HepG2 (cell line): Measurements from ENCODE around the gene TLL2. TPM values are rescaled to one million over a fixed set of nuclear protein-coding genes. Genes with fewer than 3 reads are reported as not detected.

Experiments
- ATAC-seq: fragments of 200-7000 bp; cut with Tn5 transposase; 3 replicates; pipeline ENCODE4 v1.9.1; 2020; ENCODE audit warnings: mild to moderate bottlenecking, moderate library complexity
- BruUV-seq: library from RNA; stranded (reverse); fragments of 400-500 nt; replicated peaks from 2 replicates; lab custom pipeline; 2021; lab: Mats Ljungman, UMichigan
- CTCF ChIA-PET: fragments of 300-600 bp; formaldehyde crosslinking; extraction: SDS; loops from one replicate; lab custom pipeline; 2021; ENCODE audit warnings: low total read pairs, inconsistent platforms, low intra/inter-chr PET ratio; lab: Yijun Ruan, JAX
- POLR2A ChIA-PET: fragments of 350-600 bp; sonication (Branson Sonifier 250); formaldehyde crosslinking; loops from one replicate; lab custom pipeline; 2020; ENCODE audit warnings: antibody characterized with exemption, inconsistent platforms; lab: Yijun Ruan, JAX
- DNase-seq: peaks from one replicate; pipeline ENCODE4 v3.0.0-alpha.2; 2015; ENCODE audit warnings: low spot score
- FAIRE-seq: peaks from 3 replicates; lab custom pipeline; 2011; peaks lifted over from hg19 to GRCh38; lab: Jason Lieb, UNC
- H2AFZ ChIP-seq: one replicate; pipeline ENCODE4 v1.6.1; 2011; ENCODE audit warnings: low read length, inconsistent platforms
- H3K27ac ChIP-seq: fragments of 300-600 bp; 3 replicates; pipeline ENCODE4 v1.8.0; 2011; ENCODE audit warnings: mixed run types, mild to moderate bottlenecking, mixed read lengths, low read length, inconsistent platforms; ENCODE audit not compliant: insufficient read depth; ENCODE audit errors: extremely low read length
- H3K27me3 ChIP-seq, 2 experiments: fragments of 200-600 bp in 1 of 2; 2 replicates in 1 of 2; 3 replicates in 1 of 2; pipeline versions ENCODE4 v1.6.0 to v1.8.0; 2011; ENCODE audit warnings: low read length in 2 of 2, mild to moderate bottlenecking in 2 of 2, moderate library complexity in 2 of 2, inconsistent platforms in 1 of 2; ENCODE audit not compliant: insufficient read depth in 2 of 2, control insufficient read depth in 1 of 2
- H3K36me3 ChIP-seq, 2 experiments: fragments of 200-600 bp in 1 of 2; replicated peaks in 1 of 2; 2 replicates in 1 of 2; 3 replicates in 1 of 2; pipeline versions ENCODE4 v1.5.1 to v1.8.0; 2011; ENCODE audit warnings: low read length in 2 of 2, inconsistent platforms in 1 of 2; ENCODE audit not compliant: insufficient read depth in 2 of 2, control insufficient read depth in 1 of 2
- H3K4me1 ChIP-seq: 2 replicates; pipeline ENCODE4 v1.5.1; 2012; ENCODE audit warnings: low read length, inconsistent platforms; ENCODE audit not compliant: insufficient read depth
- H3K4me2 ChIP-seq: 2 replicates; pipeline ENCODE4 v1.6.0; 2011; ENCODE audit warnings: low read depth, low read length, inconsistent platforms
- H3K4me3 ChIP-seq, 3 experiments: fragments of 200-600 bp in 1 of 3; sonication (generic), shearing (Covaris generic) in 1 of 3; replicated peaks in 1 of 3; 2 replicates each; pipeline ENCODE4 v1.5.1; 2011 to 2016; ENCODE audit warnings: low read length in 3 of 3, inconsistent platforms in 2 of 3, low read depth in 2 of 3, mild to moderate bottlenecking in 2 of 3, control low read depth in 1 of 3, mixed read lengths in 1 of 3; ENCODE audit not compliant: insufficient read depth in 1 of 3
- H3K79me2 ChIP-seq: one replicate; pipeline ENCODE4 v1.6.1; 2011; ENCODE audit warnings: low read length, inconsistent platforms; ENCODE audit not compliant: insufficient read depth
- H3K9ac ChIP-seq: 2 replicates; pipeline ENCODE4 v1.6.0; 2011; ENCODE audit warnings: mild to moderate bottlenecking, low read depth, low read length, inconsistent platforms; ENCODE audit not compliant: insufficient read depth
- H3K9me3 ChIP-seq: 2 replicates; pipeline ENCODE4 v1.5.1; 2012; ENCODE audit warnings: mild to moderate bottlenecking, low read length
- H4K20me1 ChIP-seq: 2 replicates; pipeline ENCODE4 v1.6.0; 2011; ENCODE audit warnings: inconsistent platforms, mild to moderate bottlenecking, low read length, moderate library complexity; ENCODE audit not compliant: insufficient read depth
- MTA1 ChIP-seq: sonication (generic); formaldehyde crosslinking; IDR thresholded peaks from 2 replicates; pipeline ENCODE4 v1.4.0; 2020; ENCODE audit warnings: missing genetic modification reagents, mild to moderate bottlenecking, borderline replicate concordance
- RBM22 ChIP-seq: fragments of 200-400 bp; formaldehyde crosslinking; optimal IDR thresholded peaks from 2 replicates; pipeline ENCODE3; 2017; ENCODE audit warnings: mild to moderate bottlenecking, low read length, moderate library complexity
- TFDP2 ChIP-seq: sonication (generic); formaldehyde crosslinking; IDR thresholded peaks from 2 replicates; pipeline ENCODE4 v1.4.0; 2020; ENCODE audit warnings: missing genetic modification reagents
- ZGPAT ChIP-seq: IDR thresholded peaks from 2 replicates; pipeline ENCODE4 v1.6.1; 2016; ENCODE audit warnings: mild to moderate bottlenecking
- WGBS: methylation state at CpG from one replicate; pipeline ENCODE4 v1.1.6; 2017; ENCODE audit warnings: low lambda C conversion rate; 5-methylcytosine and 5-hydroxymethylcytosine counted together
- in situ Hi-C: cut with HindIII; loops from 2 replicates; pipeline ENCODE4 v1.10.0; 2017; ENCODE audit warnings: low pct_unique_long_range_greater_than_20kb; ENCODE audit not compliant: extremely low pct_ligation_motif_present
- intact Hi-C: fragments of 100-400 bp; cut with micrococcal nuclease; formaldehyde crosslinking; loops from one replicate; pipeline ENCODE4 v1.10.0; 2022; ENCODE audit not compliant: unreplicated experiment
- polyA plus RNA-seq, 8 experiments: library from polyadenylated mRNA; depleted of rRNA in 3 of 8; stranded (reverse) in 7 of 8; unstranded in 1 of 8; fragments of >200 nt; fragmentation: Illumina TruSeq in 4 of 8; extraction: Trizol in 4 of 8; gene quantifications; 2 replicates each; pipeline versions ENCODE4 v1.2.1 to v1.2.3, GENCODE V29; 2011 to 2016; ENCODE audit warnings: low read depth in 4 of 8, missing spikeins in 1 of 8, mixed read lengths in 1 of 8; ENCODE audit not compliant: insufficient read depth in 1 of 8
- total RNA-seq, 5 experiments: library from RNA; depleted of rRNA; stranded (reverse); fragments of >200 nt; fragmentation: Illumina TruSeq; extraction: Trizol; gene quantifications; 2 replicates each; pipeline ENCODE4 v1.2.3, GENCODE V29; 2016; ENCODE audit warnings: low read depth in 1 of 5

The TLL2 gene
- total and polyA plus RNA-seq, 2 of the 13 experiments (the other 11 are each of a cell fraction or from before 2014, with no cell fraction given) = 0.09 TPM; not detected in 1

GRCh38 chr10:96540240-96540639, 26.5 kb upstream of the TLL2 start:
- no peak overlapping the region for H3K4me3 ChIP-seq
- DNase-seq (no peak), ATAC-seq (no peak), FAIRE-seq (no peak)
- H3K36me3 ChIP-seq = peaks cover 3 to 40% of the 10 kb centered on the region in 2 experiments
- no TSS peak for BruUV-seq
- H2AFZ ChIP-seq = no peak overlapping the region
- H4K20me1 ChIP-seq = 0 out of 2 replicates have a peak, but pooled peaks cover 8% of the 10 kb centered on the region
- no peak overlapping the region for H3K4me2 ChIP-seq
- CTCF ChIA-PET = no interaction called here
- no peak overlapping the region for H3K9ac ChIP-seq
- no peak overlapping the region for H3K27ac ChIP-seq
- no peaks in the 10 kb centered on the region; a peak in 1 of 5 replicates for H3K27me3 ChIP-seq
- TF ChIP-seq RBM22 = peak; percentile 17
- no peak for TF ChIP-seq TFDP2
- in situ Hi-C loops = no loop called here
- WGBS = 98% methylated on average over 3 of the region's 3 CpGs
- POLR2A ChIA-PET = no interaction called here
- intact Hi-C loops = no loop called here
- peaks cover 5% of the 10 kb centered on the region; the same call in 1 of the 2 replicates for H3K4me1 ChIP-seq
- no peaks in the 10 kb centered on the region for H3K9me3 ChIP-seq
- peaks cover 6% of the 10 kb centered on the region for H3K79me2 ChIP-seq

GRCh38 chr10:96538683-96539082, 25.0 kb upstream of the TLL2 start:
- Histone ChIP-seq H3K36me3 (peaks cover 3 to 32% of the 10 kb centered on the region in 2 experiments; a peak in 4 of 5 replicates), H4K20me1 (0 out of 2 replicates have a peak, but pooled peaks cover 8% of the 10 kb centered on the region), H3K27me3 (no peaks in the 10 kb centered on the region; a peak in 1 of 5 replicates), H2AFZ (no peak overlapping the region), H3K9me3 (no peaks in the 10 kb centered on the region), H3K27ac (no peak overlapping the region), H3K4me1 (peaks cover 20% of the 10 kb centered on the region), H3K4me3 (no peak overlapping the region), H3K4me2 (no peak overlapping the region), H3K79me2 (peaks cover 6% of the 10 kb centered on the region), H3K9ac (no peak overlapping the region)
- intact Hi-C loops = no loop called here
- ChIA-PET POLR2A (no interaction called here), CTCF (no interaction called here)
- no peak for TF ChIP-seq ZGPAT (CRISPR knock-in tag)
- TF ChIP-seq MTA1 (CRISPR knock-in tag) = no peak
- BruUV-seq = no TSS peak
- DNase-seq = no peak
- WGBS = 97% methylated on average over 1 of the region's 1 CpG
- FAIRE-seq = no peak
- in situ Hi-C loops = no loop called here
- ATAC-seq = no peak
